Activated CD8-positive, alpha-beta T cell treated with anti-CD3 and anti-CD28 coated beads for 36 hours (primary cell): ENCODE data around the gene PTPRS. TPM values are rescaled to one million over a fixed set of nuclear protein-coding genes. Genes with fewer than 3 reads are reported as not detected.

ENCODE experiments used
- ATAC-seq: fragments of 200-7000 bp; cut with Tn5 transposase; one replicate; pipeline ENCODE4 v1.10.0; 2021; ENCODE audit warnings: mild to moderate bottlenecking, moderate library complexity
- CTCF ChIA-PET: fragments of 350-600 bp; sonication (Branson Sonifier 250); formaldehyde crosslinking; loops from one replicate; lab custom pipeline; 2021; ENCODE audit warnings: antibody characterized with exemption; lab: Charles Lee
- POLR2A ChIA-PET: fragments of 350-600 bp; sonication (Branson Sonifier 250); formaldehyde crosslinking; loops from one replicate; lab custom pipeline; 2021; ENCODE audit warnings: antibody characterized with exemption; lab: Charles Lee
- DNase-seq: peaks from one replicate; pipeline ENCODE4 v3.0.0-alpha.2; 2020
- H3K27ac Mint-ChIP-seq: one replicate; pipeline ENCODE4 v1.8.0; 2021; ENCODE audit warnings: mild to moderate bottlenecking, mixed read lengths
- H3K27me3 Mint-ChIP-seq: one replicate; pipeline ENCODE4 v1.8.0; 2021; ENCODE audit warnings: mixed read lengths
- H3K36me3 Mint-ChIP-seq: one replicate; pipeline ENCODE4 v1.8.0; 2021; ENCODE audit warnings: low read depth, mixed read lengths
- H3K4me1 Mint-ChIP-seq: one replicate; pipeline ENCODE4 v1.8.0; 2021; ENCODE audit warnings: low read depth, mixed read lengths
- H3K4me3 Mint-ChIP-seq: one replicate; pipeline ENCODE4 v1.8.0; 2021; ENCODE audit warnings: mild to moderate bottlenecking, moderate library complexity, mixed read lengths
- H3K9me3 Mint-ChIP-seq: one replicate; pipeline ENCODE4 v1.8.0; 2021; ENCODE audit warnings: mixed read lengths
- CTCF ChIP-seq: fragments of 200-600 bp; IDR thresholded peaks from one replicate; pipeline ENCODE4 v1.8.0; 2022; ENCODE audit warnings: antibody characterized with exemption, mild to moderate bottlenecking
- intact Hi-C: fragments of 100-400 bp; cut with micrococcal nuclease; formaldehyde crosslinking; loops from one replicate; pipeline ENCODE4 v1.10.0; 2022
- total RNA-seq, 2 experiments: library from RNA; stranded (reverse); gene quantifications; one replicate each; pipeline ENCODE4 v1.2.3, GENCODE V29; 2021

PTPRS gene
- total RNA-seq, 2 experiments from 2014 or later = 2.6 to 2.8 TPM

GRCh38 chr19:5298471-5298901, 42.1 kb downstream of the PTPRS start:
- Mint-ChIP-seq H3K27me3 (peaks cover 2% of the 10 kb centered on the region), H3K27ac (no peak overlapping the region), H3K36me3 (no peaks in the 10 kb centered on the region), H3K4me3 (no peak overlapping the region), H3K4me1 (peaks cover 2% of the 10 kb centered on the region), H3K9me3 (no peaks in the 10 kb centered on the region)
- intact Hi-C loops = no loop called here
- CTCF ChIA-PET = no interaction called here
- POLR2A ChIA-PET = no interaction called here
- DNase-seq (no peak), ATAC-seq (no peak)
- TF ChIP-seq CTCF = no peak

- H3K27me3 Mint-ChIP-seq = peaks cover 2% of the 10 kb centered on the region
- TF ChIP-seq CTCF = no peak
- H3K4me1 Mint-ChIP-seq = peaks cover 7% of the 10 kb centered on the region
- H3K36me3 Mint-ChIP-seq = no peaks in the 10 kb centered on the region
- H3K27ac Mint-ChIP-seq = no peak overlapping the region
- H3K9me3 Mint-ChIP-seq = no peaks in the 10 kb centered on the region
- no peak overlapping the region for H3K4me3 Mint-ChIP-seq
- CTCF ChIA-PET = no interaction called here
- DNase-seq = no peak
- ATAC-seq = no peak
- intact Hi-C loops = no loop called here
- POLR2A ChIA-PET = no interaction called here
Measured at GRCh38 chr19:5297272-5297669, 43.3 kb downstream of the PTPRS start.

- ChIA-PET CTCF (no interaction called here), POLR2A (no interaction called here)
- Mint-ChIP-seq H3K9me3 (no peaks in the 10 kb centered on the region), H3K27me3 (peaks cover 6% of the 10 kb centered on the region), H3K4me1 (peaks cover 13% of the 10 kb centered on the region), H3K27ac (no peak overlapping the region), H3K4me3 (no peak overlapping the region), H3K36me3 (no peaks in the 10 kb centered on the region)
- DNase-seq (no peak), ATAC-seq (no peak)
- intact Hi-C loops = no loop called here
- TF ChIP-seq CTCF = no peak
Measured at GRCh38 chr19:5296457-5297271, 43.9 kb downstream of the PTPRS start.

- CTCF ChIA-PET = no interaction called here
- intact Hi-C loops = no loop called here
- no peak for TF ChIP-seq CTCF
- Mint-ChIP-seq H3K27ac (no peak overlapping the region), H3K4me1 (peaks cover 13% of the 10 kb centered on the region), H3K36me3 (no peaks in the 10 kb centered on the region), H3K4me3 (no peak overlapping the region), H3K9me3 (no peaks in the 10 kb centered on the region), H3K27me3 (peaks cover 10% of the 10 kb centered on the region)
- DNase-seq (no peak), ATAC-seq (no peak)
- POLR2A ChIA-PET = no interaction called here
Measured at GRCh38 chr19:5296021-5296420, 44.6 kb downstream of the PTPRS start.

- peaks cover 13% of the 10 kb centered on the region for H3K4me1 Mint-ChIP-seq
- TF ChIP-seq CTCF = no peak
- ATAC-seq = no peak
- no peak for DNase-seq
- H3K9me3 Mint-ChIP-seq = no peaks in the 10 kb centered on the region
- intact Hi-C loops = no loop called here
- ChIA-PET POLR2A (no interaction called here), CTCF (no interaction called here)
- H3K27me3 Mint-ChIP-seq = peaks cover 10% of the 10 kb centered on the region
- no peak overlapping the region for H3K27ac Mint-ChIP-seq
- no peaks in the 10 kb centered on the region for H3K36me3 Mint-ChIP-seq
- H3K4me3 Mint-ChIP-seq = no peak overlapping the region
Measured at GRCh38 chr19:5294403-5295160, 46.0 kb downstream of the PTPRS start.
